ENCODE results near the gene NTSR1.

Gene NTSR1

GRCh38 chr20:62807444-62808210 is 99.0 kb downstream of the NTSR1 start:
- TF ChIP-seq, protein P1, sequence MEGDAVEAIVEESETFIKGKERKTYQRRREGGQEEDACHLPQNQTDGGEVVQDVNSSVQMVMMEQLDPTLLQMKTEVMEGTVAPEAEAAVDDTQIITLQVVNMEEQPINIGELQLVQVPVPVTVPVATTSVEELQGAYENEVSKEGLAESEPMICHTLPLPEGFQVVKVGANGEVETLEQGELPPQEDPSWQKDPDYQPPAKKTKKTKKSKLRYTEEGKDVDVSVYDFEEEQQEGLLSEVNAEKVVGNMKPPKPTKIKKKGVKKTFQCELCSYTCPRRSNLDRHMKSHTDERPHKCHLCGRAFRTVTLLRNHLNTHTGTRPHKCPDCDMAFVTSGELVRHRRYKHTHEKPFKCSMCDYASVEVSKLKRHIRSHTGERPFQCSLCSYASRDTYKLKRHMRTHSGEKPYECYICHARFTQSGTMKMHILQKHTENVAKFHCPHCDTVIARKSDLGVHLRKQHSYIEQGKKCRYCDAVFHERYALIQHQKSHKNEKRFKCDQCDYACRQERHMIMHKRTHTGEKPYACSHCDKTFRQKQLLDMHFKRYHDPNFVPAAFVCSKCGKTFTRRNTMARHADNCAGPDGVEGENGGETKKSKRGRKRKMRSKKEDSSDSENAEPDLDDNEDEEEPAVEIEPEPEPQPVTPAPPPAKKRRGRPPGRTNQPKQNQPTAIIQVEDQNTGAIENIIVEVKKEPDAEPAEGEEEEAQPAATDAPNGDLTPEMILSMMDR (IDR thresholded peaks at IDR 0.05; ENCODE audit: low read depth, low read length), result no peak
- Histone ChIP-seq H3K4me1 (no peaks in the 10 kb centered on the region; the same call in 1 of the 2 replicates), H3K4me3 (ENCODE audit: low read depth, low read length) (no peak overlapping the region), H3K9me3 (no peaks in the 10 kb centered on the region), H3K36me3 (peaks cover 44% of the 10 kb centered on the region), H3K27me3 (no peaks in the 10 kb centered on the region)
- no peak for DNase-seq

GRCh38 chr20:62808211-62808865 is 99.7 kb downstream of the NTSR1 start:
- no peak overlapping the region for H3K4me3 ChIP-seq (ENCODE audit: low read depth, low read length)
- no peaks in the 10 kb centered on the region for H3K9me3 ChIP-seq
- TF ChIP-seq, protein P1 (IDR thresholded peaks at IDR 0.05; ENCODE audit: low read depth, low read length), result peak; percentile 92
- peak; percentile 82 for DNase-seq
- H3K4me1 ChIP-seq, result no peaks in the 10 kb centered on the region; the same call in 1 of the 2 replicates
- peaks cover 47% of the 10 kb centered on the region for H3K36me3 ChIP-seq
- H3K27me3 ChIP-seq, result no peaks in the 10 kb centered on the region

DNA sequence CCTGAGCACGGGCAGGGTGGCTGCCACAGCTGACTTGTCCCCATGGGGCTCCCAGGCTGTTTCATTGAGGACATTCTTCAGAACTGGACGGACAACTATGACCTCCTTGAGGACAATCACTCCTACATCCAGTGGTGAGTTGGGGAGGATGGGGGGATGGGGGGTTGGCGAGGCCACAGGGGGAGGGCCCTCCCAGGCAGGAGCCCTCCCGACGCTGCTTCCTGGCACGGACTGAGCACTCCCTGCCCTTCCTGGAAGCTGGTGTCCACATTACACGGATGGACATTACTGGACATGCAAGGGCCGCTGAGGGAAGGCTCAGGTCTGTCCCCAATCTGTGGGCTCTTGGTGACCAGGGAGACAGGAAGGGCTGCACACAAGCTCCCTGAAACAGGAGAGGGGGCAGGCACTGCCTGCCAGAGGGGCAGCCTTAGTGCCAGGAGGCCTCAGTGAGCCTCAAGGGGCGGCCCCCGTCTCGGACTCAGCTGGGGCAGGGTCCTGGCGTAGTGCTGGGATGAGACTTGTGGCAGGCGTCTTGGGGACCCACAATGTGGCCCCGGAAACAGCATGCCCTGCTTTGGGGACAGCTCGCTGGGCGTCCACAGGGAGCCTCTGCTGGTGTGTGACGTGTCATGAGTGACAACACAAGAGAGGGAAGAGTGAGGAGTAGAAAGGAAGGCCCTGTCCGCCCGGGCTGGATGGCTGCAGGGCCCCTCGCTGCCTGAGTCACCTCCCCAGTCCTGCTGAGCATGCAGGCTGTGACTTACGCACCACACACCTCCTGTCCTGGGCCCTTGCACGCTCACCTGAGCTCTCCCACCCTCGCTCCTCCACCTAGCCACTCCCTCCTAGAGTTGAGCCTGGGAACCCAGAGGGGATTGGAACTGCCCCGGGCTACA is 101.1 kb downstream of the NTSR1 start:
- no peak overlapping the region for H3K4me3 ChIP-seq (ENCODE audit: low read depth, low read length)
- TF ChIP-seq, protein P1 (IDR thresholded peaks at IDR 0.05; ENCODE audit: low read depth, low read length), result no peak
- H3K9me3 ChIP-seq, result no peaks in the 10 kb centered on the region
- DNase-seq, result no peak
- peaks cover 47% of the 10 kb centered on the region for H3K36me3 ChIP-seq
- no peaks in the 10 kb centered on the region for H3K27me3 ChIP-seq
- no peaks in the 10 kb centered on the region; the same call in 1 of the 2 replicates for H3K4me1 ChIP-seq

DNA sequence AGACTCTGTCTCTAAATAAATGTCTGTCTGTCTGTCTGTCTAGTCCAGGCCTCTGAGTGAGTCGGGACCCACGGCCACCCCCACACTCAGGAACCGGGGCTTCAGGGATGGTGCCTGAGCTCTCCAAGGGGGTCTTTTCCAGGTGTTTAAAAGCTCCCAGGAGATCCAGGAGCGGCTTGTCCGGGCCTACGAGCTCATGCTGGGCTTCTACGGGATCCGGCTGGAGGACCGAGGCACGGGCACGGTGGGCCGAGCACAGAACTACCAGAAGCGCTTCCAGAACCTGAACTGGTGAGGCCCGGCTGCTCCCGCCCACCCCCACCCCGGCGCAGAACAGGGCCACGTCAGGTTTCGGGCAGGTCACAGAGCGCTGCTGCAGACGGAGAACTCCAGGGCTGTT is 102.7 kb downstream of the NTSR1 start:
- TF ChIP-seq, protein P1 (IDR thresholded peaks at IDR 0.05; ENCODE audit: low read depth, low read length), result no peak
- no peak for DNase-seq
- H3K9me3 ChIP-seq, result no peaks in the 10 kb centered on the region
- no peak overlapping the region for H3K4me3 ChIP-seq (ENCODE audit: low read depth, low read length)
- no peaks in the 10 kb centered on the region; the same call in 1 of the 2 replicates for H3K4me1 ChIP-seq
- H3K27me3 ChIP-seq, result peaks cover 3% of the 10 kb centered on the region
- H3K36me3 ChIP-seq, result peaks cover 47% of the 10 kb centered on the region

DNA sequence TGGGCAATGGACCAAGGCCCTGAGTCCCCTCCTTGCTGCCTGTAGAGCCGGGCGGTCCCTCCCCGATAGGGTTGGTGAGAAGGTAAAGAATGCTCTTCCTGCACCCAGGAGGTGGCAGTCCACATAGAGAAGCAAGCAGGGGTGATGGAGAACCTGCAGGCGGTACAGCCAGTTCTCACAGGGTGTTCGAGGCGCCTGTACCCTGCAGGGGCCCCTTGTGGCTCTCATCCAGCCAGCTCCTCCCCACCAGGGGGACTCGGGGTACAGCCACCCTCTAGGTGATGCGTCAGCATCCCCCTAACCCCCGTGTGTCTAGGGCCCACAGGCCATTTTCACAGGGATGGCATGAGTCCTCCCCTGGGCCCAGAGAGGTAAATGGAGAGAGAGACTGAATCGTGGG is 103.1 kb downstream of the NTSR1 start:
- H3K4me3 ChIP-seq (ENCODE audit: low read depth, low read length), result no peak overlapping the region
- H3K27me3 ChIP-seq, result peaks cover 6% of the 10 kb centered on the region
- TF ChIP-seq, protein P1 (IDR thresholded peaks at IDR 0.05; ENCODE audit: low read depth, low read length), result no peak
- H3K4me1 ChIP-seq, result no peaks in the 10 kb centered on the region; the same call in 1 of the 2 replicates
- no peak for DNase-seq
- peaks cover 47% of the 10 kb centered on the region for H3K36me3 ChIP-seq
- no peaks in the 10 kb centered on the region for H3K9me3 ChIP-seq

Data from BE2C (cell line).